Effector memory CD4-positive, alpha-beta T cell (primary cell): ENCODE measurements around the gene PDLIM4.

Experiments
- DNase-seq, 3 donors: peaks; one replicate each; pipeline ENCODE4 v3.0.0-alpha.2; 2020
- H3K27ac ChIP-seq: 2 replicates; pipeline ENCODE4 v1.7.0; 2013; ENCODE audit warnings: mild to moderate bottlenecking, low read length, moderate library complexity; ENCODE audit not compliant: insufficient read depth, poor library complexity, severe bottlenecking
- H3K27me3 ChIP-seq: replicated peaks from 2 replicates; pipeline ENCODE4 v1.7.0; 2013; ENCODE audit warnings: mild to moderate bottlenecking, low read length; ENCODE audit not compliant: insufficient read depth, control insufficient read depth, poor library complexity, severe bottlenecking
- H3K36me3 ChIP-seq: 2 replicates; pipeline ENCODE4 v1.7.0; 2013; ENCODE audit warnings: mild to moderate bottlenecking, low read length, moderate library complexity; ENCODE audit not compliant: control insufficient read depth, insufficient read depth
- H3K4me1 ChIP-seq: 2 replicates; pipeline ENCODE4 v1.7.0; 2013; ENCODE audit warnings: low read length, mild to moderate bottlenecking; ENCODE audit not compliant: control insufficient read depth, insufficient read depth, poor library complexity, severe bottlenecking
- H3K4me3 ChIP-seq: 2 replicates; pipeline ENCODE4 v1.7.0; 2013; ENCODE audit warnings: low read length, low read depth, mild to moderate bottlenecking; ENCODE audit not compliant: insufficient read depth, poor library complexity, severe bottlenecking
- H3K9me3 ChIP-seq: 2 replicates; pipeline ENCODE4 v1.7.0; 2013; ENCODE audit warnings: mild to moderate bottlenecking, low read length, moderate library complexity; ENCODE audit not compliant: control insufficient read depth

PDLIM4 gene

GRCh38 chr5:132266836-132267160 lies 9.3 kb downstream of the PDLIM4 start:
- no peaks in the 10 kb centered on the region for H3K9me3 ChIP-seq
- H3K36me3 ChIP-seq, result no peaks in the 10 kb centered on the region
- H3K27me3 ChIP-seq, result no peaks in the 10 kb centered on the region
- no peak for DNase-seq
- H3K27ac ChIP-seq, result no peak overlapping the region
- no peaks in the 10 kb centered on the region for H3K4me1 ChIP-seq
- no peak overlapping the region for H3K4me3 ChIP-seq

GRCh38 chr5:132267166-132267739 lies 9.8 kb downstream of the PDLIM4 start:
- H3K4me3 ChIP-seq, result no peak overlapping the region
- no peak for DNase-seq
- H3K27ac ChIP-seq, result no peak overlapping the region
- no peaks in the 10 kb centered on the region for H3K9me3 ChIP-seq
- no peaks in the 10 kb centered on the region for H3K4me1 ChIP-seq
- no peaks in the 10 kb centered on the region for H3K36me3 ChIP-seq
- no peaks in the 10 kb centered on the region for H3K27me3 ChIP-seq

GRCh38 chr5:132267931-132268768 lies 10.7 kb downstream of the PDLIM4 start:
- no peak overlapping the region for H3K4me3 ChIP-seq
- no peaks in the 10 kb centered on the region for H3K4me1 ChIP-seq
- no peaks in the 10 kb centered on the region for H3K9me3 ChIP-seq
- H3K27ac ChIP-seq, result no peak overlapping the region
- H3K36me3 ChIP-seq, result no peaks in the 10 kb centered on the region
- DNase-seq, result no peak
- H3K27me3 ChIP-seq, result peaks cover 3% of the 10 kb centered on the region

- H3K27me3 ChIP-seq, result peaks cover 3% of the 10 kb centered on the region
- no peaks in the 10 kb centered on the region for H3K4me1 ChIP-seq
- no peak overlapping the region for H3K27ac ChIP-seq
- H3K36me3 ChIP-seq, result no peaks in the 10 kb centered on the region
- H3K4me3 ChIP-seq, result no peak overlapping the region
- H3K9me3 ChIP-seq, result no peaks in the 10 kb centered on the region
- no peak for DNase-seq
Measured at GRCh38 chr5:132268769-132269551, 11.5 kb downstream of the PDLIM4 start.

- no peak for DNase-seq
- Histone ChIP-seq H3K9me3 (no peaks in the 10 kb centered on the region), H3K4me3 (no peak overlapping the region), H3K36me3 (no peaks in the 10 kb centered on the region), H3K27me3 (peaks cover 3% of the 10 kb centered on the region), H3K27ac (no peak overlapping the region), H3K4me1 (no peaks in the 10 kb centered on the region)
Measured at GRCh38 chr5:132269635-132270334, 12.3 kb downstream of the PDLIM4 start.

GRCh38 chr5:132270335-132270665 lies 12.8 kb downstream of the PDLIM4 start:
- no peaks in the 10 kb centered on the region for H3K4me1 ChIP-seq
- no peaks in the 10 kb centered on the region for H3K9me3 ChIP-seq
- H3K4me3 ChIP-seq, result no peak overlapping the region
- no peak overlapping the region for H3K27ac ChIP-seq
- no peak for DNase-seq
- peaks cover 3% of the 10 kb centered on the region for H3K27me3 ChIP-seq
- H3K36me3 ChIP-seq, result no peaks in the 10 kb centered on the region

- Histone ChIP-seq H3K27ac (no peak overlapping the region), H3K4me3 (no peak overlapping the region), H3K4me1 (no peaks in the 10 kb centered on the region), H3K9me3 (no peaks in the 10 kb centered on the region), H3K27me3 (peaks cover 3% of the 10 kb centered on the region), H3K36me3 (no peaks in the 10 kb centered on the region)
- no peak for DNase-seq
Measured at GRCh38 chr5:132270706-132271105, 13.2 kb downstream of the PDLIM4 start.

GRCh38 chr5:132271251-132272246 lies 14.1 kb downstream of the PDLIM4 start:
- H3K36me3 ChIP-seq, result no peaks in the 10 kb centered on the region
- no peak overlapping the region for H3K27ac ChIP-seq
- H3K4me3 ChIP-seq, result no peak overlapping the region
- peaks cover 3% of the 10 kb centered on the region for H3K27me3 ChIP-seq
- no peaks in the 10 kb centered on the region for H3K9me3 ChIP-seq
- no peaks in the 10 kb centered on the region for H3K4me1 ChIP-seq
- DNase-seq, result no peak
